ENCODE data around the gene ZFR.

Gene ZFR

GRCh38 chr5:32358611-32359010, 85.9 kb downstream of the ZFR start:
- Mint-ChIP-seq H3K4me3 (no peak overlapping the region), H3K36me3 (ENCODE audit: insufficient read depth) (peaks cover 55% of the 10 kb centered on the region), H3K27ac (no peak overlapping the region), H3K9me3 (no peaks in the 10 kb centered on the region), H3K27me3 (no peaks in the 10 kb centered on the region), H3K4me1 (ENCODE audit: low read depth in 2 of 2) (no peaks in the 10 kb centered on the region)
- ATAC-seq (replicated peaks) (no peak), DNase-seq (no peak)

DNA sequence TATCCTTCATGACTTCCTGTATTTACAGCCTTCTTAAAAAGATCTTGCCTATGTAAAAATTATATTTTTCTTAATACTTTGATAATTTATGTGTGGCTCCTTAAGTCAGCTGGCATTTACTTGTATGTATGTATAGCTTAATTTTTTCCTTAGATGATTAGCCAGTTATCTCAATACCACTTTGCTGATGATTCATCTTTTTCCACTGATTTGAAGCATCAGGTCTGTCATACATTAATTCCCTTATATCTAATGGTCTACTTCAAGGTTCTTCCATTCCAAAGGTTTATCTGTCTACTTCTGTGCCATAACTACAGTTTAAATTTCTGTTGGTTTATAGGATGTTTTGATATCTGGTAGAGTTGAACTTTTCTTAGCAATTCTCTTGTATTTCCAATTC, 86.9 kb downstream of the ZFR start:
- Mint-ChIP-seq H3K36me3 (ENCODE audit: insufficient read depth) (peaks cover 51% of the 10 kb centered on the region), H3K27ac (peak overlapping the region in 1 of 2 donors; percentile 25), H3K27me3 (no peaks in the 10 kb centered on the region), H3K4me3 (no peak overlapping the region), H3K9me3 (no peaks in the 10 kb centered on the region), H3K4me1 (ENCODE audit: low read depth in 2 of 2) (no peaks in the 10 kb centered on the region)
- DNase-seq = no peak
- ATAC-seq (replicated peaks) = no peak

- ATAC-seq (replicated peaks) (no peak), DNase-seq (no peak)
- Mint-ChIP-seq H3K27me3 (no peaks in the 10 kb centered on the region), H3K27ac (no peak overlapping the region), H3K4me3 (no peak overlapping the region), H3K36me3 (ENCODE audit: insufficient read depth) (peaks cover 37% of the 10 kb centered on the region), H3K4me1 (ENCODE audit: low read depth in 2 of 2) (no peaks in the 10 kb centered on the region), H3K9me3 (no peaks in the 10 kb centered on the region)
Measured at GRCh38 chr5:32355686-32356085, 88.9 kb downstream of the ZFR start.

GRCh38 chr5:32353420-32353819, 91.1 kb downstream of the ZFR start:
- ATAC-seq (replicated peaks) (no peak), DNase-seq (no peak)
- no peaks in the 10 kb centered on the region for H3K9me3 Mint-ChIP-seq
- peaks cover 22% of the 10 kb centered on the region for H3K36me3 Mint-ChIP-seq (ENCODE audit: insufficient read depth)
- no peaks in the 10 kb centered on the region for H3K27me3 Mint-ChIP-seq
- H3K4me1 Mint-ChIP-seq (ENCODE audit: low read depth in 2 of 2) = no peaks in the 10 kb centered on the region
- peak overlapping the region in 1 of 2 donors; percentile 44 for H3K27ac Mint-ChIP-seq
- H3K4me3 Mint-ChIP-seq = no peak overlapping the region

- Mint-ChIP-seq H3K27ac (peak overlapping the region in 1 of 2 donors; percentile 35), H3K4me1 (ENCODE audit: low read depth in 2 of 2) (no peaks in the 10 kb centered on the region), H3K36me3 (ENCODE audit: insufficient read depth) (peaks cover 17% of the 10 kb centered on the region), H3K9me3 (no peaks in the 10 kb centered on the region), H3K4me3 (no peak overlapping the region), H3K27me3 (no peaks in the 10 kb centered on the region)
- ATAC-seq (replicated peaks) (no peak), DNase-seq (no peak)
Measured at GRCh38 chr5:32352685-32353084, 91.9 kb downstream of the ZFR start.

DNA sequence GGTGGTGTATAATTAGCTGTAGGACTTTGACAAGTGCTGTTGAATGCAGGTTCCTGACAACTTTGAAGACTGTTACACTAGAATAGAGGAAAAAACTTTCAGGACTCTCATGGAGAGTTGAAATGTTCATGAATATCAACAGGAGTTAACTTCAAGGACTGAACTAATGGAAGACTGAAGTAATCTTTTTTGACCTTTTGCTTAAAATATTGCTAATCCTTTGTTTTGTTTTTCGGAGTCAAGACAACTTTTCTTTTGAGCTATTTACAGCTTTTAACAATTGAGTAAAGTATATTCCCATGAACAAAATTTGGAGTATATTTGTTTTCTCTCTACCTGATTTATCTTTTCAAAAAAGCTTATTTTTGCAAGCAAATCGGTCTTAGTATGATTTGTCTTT, 97.7 kb downstream of the ZFR start:
- no peaks in the 10 kb centered on the region for H3K4me1 Mint-ChIP-seq (ENCODE audit: low read depth in 2 of 2)
- H3K27ac Mint-ChIP-seq = no peak overlapping the region
- DNase-seq = no peak
- H3K4me3 Mint-ChIP-seq = no peak overlapping the region
- no peaks in the 10 kb centered on the region for H3K9me3 Mint-ChIP-seq
- peaks cover 12 to 13% of the 10 kb centered on the region in 2 donors for H3K27me3 Mint-ChIP-seq
- no peaks in the 10 kb centered on the region for H3K36me3 Mint-ChIP-seq (ENCODE audit: insufficient read depth)
- ATAC-seq (replicated peaks) = no peak

GRCh38 chr5:32343058-32343672, 101.4 kb downstream of the ZFR start:
- ATAC-seq (replicated peaks) (no peak), DNase-seq (no peak)
- H3K4me1 Mint-ChIP-seq (ENCODE audit: low read depth in 2 of 2) = no peaks in the 10 kb centered on the region
- H3K27me3 Mint-ChIP-seq = peaks cover 12 to 13% of the 10 kb centered on the region in 2 donors
- H3K36me3 Mint-ChIP-seq (ENCODE audit: insufficient read depth) = no peaks in the 10 kb centered on the region
- peaks cover 0 to 2% of the 10 kb centered on the region in 2 donors for H3K9me3 Mint-ChIP-seq
- no peak overlapping the region for H3K4me3 Mint-ChIP-seq
- no peak overlapping the region for H3K27ac Mint-ChIP-seq

DNA sequence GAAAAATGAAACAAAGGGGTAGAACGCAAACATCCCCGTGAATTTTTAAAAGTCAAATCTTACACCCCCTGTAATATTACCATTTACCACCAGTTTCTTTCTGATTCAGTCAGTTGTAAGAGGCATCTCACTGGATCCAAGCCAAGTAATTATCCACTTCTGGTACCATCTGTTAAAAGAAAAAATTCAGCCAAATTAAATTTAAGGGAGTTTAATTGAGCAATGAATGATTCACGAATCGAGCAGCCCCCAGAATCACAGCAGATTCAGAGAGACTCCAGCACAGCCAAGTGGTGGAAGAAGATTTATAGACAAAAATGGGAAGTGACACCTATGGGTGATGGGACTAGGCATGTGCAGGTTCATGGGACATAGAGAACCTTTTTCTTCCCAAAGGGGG, 101.9 kb downstream of the ZFR start:
- H3K27ac Mint-ChIP-seq = no peak overlapping the region
- ATAC-seq (replicated peaks) (no peak), DNase-seq (no peak)
- no peaks in the 10 kb centered on the region for H3K4me1 Mint-ChIP-seq (ENCODE audit: low read depth in 2 of 2)
- no peaks in the 10 kb centered on the region for H3K36me3 Mint-ChIP-seq (ENCODE audit: insufficient read depth)
- no peak overlapping the region for H3K4me3 Mint-ChIP-seq
- peaks cover 0 to 3% of the 10 kb centered on the region in 2 donors for H3K9me3 Mint-ChIP-seq
- peaks cover 12 to 13% of the 10 kb centered on the region in 2 donors for H3K27me3 Mint-ChIP-seq

- H3K4me1 Mint-ChIP-seq (ENCODE audit: low read depth in 2 of 2) = no peaks in the 10 kb centered on the region
- peaks cover 13 to 16% of the 10 kb centered on the region in 2 donors for H3K27me3 Mint-ChIP-seq
- H3K4me3 Mint-ChIP-seq = no peak overlapping the region
- H3K9me3 Mint-ChIP-seq = peaks cover 0 to 3% of the 10 kb centered on the region in 2 donors
- no peak overlapping the region for H3K27ac Mint-ChIP-seq
- no peaks in the 10 kb centered on the region for H3K36me3 Mint-ChIP-seq (ENCODE audit: insufficient read depth)
- ATAC-seq (replicated peaks) (no peak), DNase-seq (no peak)
Measured at GRCh38 chr5:32339878-32340277, 104.7 kb downstream of the ZFR start.

DNA sequence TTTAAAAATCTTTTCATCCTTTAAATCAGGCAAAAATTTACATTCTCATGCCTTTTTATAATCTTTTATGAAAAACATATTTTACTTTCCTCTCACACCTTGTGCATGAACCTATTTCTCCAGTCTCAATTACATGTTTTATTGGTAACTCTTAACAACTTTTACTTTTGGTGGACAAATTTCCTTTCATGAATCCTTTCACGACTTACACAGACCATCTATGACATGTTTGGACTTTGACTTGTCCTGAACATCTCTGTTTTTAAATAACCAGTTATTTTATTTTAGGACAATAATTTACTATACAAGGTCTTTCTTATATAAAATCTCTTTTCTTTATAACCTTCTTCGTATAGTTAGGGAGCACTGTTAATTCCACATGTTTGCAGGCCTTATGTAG, 105.3 kb downstream of the ZFR start:
- no peak for ATAC-seq (replicated peaks)
- Mint-ChIP-seq H3K4me1 (ENCODE audit: low read depth in 2 of 2) (no peaks in the 10 kb centered on the region), H3K36me3 (ENCODE audit: insufficient read depth) (no peaks in the 10 kb centered on the region), H3K27me3 (peaks cover 13 to 16% of the 10 kb centered on the region in 2 donors), H3K9me3 (peaks cover 0 to 3% of the 10 kb centered on the region in 2 donors), H3K27ac (no peak overlapping the region), H3K4me3 (no peak overlapping the region)
- DNase-seq = no peak

GRCh38 chr5:32332966-32333365, 111.6 kb downstream of the ZFR start:
- no peak for DNase-seq
- Mint-ChIP-seq H3K27ac (no peak overlapping the region), H3K27me3 (peaks cover 0 to 4% of the 10 kb centered on the region in 2 donors), H3K9me3 (no peaks in the 10 kb centered on the region), H3K4me3 (no peak overlapping the region), H3K4me1 (ENCODE audit: low read depth in 2 of 2) (peaks cover 0 to 4% of the 10 kb centered on the region in 2 donors), H3K36me3 (ENCODE audit: insufficient read depth) (no peaks in the 10 kb centered on the region)
- ATAC-seq (replicated peaks) = no peak

DNA sequence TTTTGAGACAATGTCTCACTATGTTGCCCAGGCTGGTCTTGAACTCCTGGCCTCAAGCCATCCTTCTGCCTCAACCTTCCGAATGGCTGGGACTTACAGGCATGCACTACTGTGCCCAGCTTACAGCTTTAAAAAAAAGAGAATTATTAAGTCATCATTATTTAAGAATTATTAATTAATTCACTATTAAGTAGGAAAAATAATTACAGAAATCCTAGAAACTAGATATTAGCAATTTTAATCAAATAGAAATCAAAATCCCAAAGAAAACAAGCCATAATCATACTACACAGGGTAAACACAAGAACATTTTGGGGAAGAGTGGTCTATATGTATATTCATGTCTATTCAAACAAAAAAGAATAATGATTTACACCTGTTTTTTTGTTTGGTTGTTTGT, 112.2 kb downstream of the ZFR start:
- H3K27ac Mint-ChIP-seq = no peak overlapping the region
- no peak for DNase-seq
- H3K9me3 Mint-ChIP-seq = no peaks in the 10 kb centered on the region
- peaks cover 0 to 4% of the 10 kb centered on the region in 2 donors for H3K4me1 Mint-ChIP-seq (ENCODE audit: low read depth in 2 of 2)
- peaks cover 0 to 4% of the 10 kb centered on the region in 2 donors for H3K27me3 Mint-ChIP-seq
- no peak for ATAC-seq (replicated peaks)
- H3K36me3 Mint-ChIP-seq (ENCODE audit: insufficient read depth) = no peaks in the 10 kb centered on the region
- H3K4me3 Mint-ChIP-seq = no peak overlapping the region

GRCh38 chr5:32331935-32332274, 112.6 kb downstream of the ZFR start:
- Mint-ChIP-seq H3K4me1 (ENCODE audit: low read depth in 2 of 2) (peaks cover 0 to 4% of the 10 kb centered on the region in 2 donors), H3K4me3 (no peak overlapping the region), H3K27me3 (peaks cover 0 to 4% of the 10 kb centered on the region in 2 donors), H3K27ac (no peak overlapping the region), H3K9me3 (no peaks in the 10 kb centered on the region), H3K36me3 (ENCODE audit: insufficient read depth) (no peaks in the 10 kb centered on the region)
- DNase-seq (no peak), ATAC-seq (replicated peaks) (no peak)

GRCh38 chr5:32331217-32331934, 113.2 kb downstream of the ZFR start:
- ATAC-seq (replicated peaks) (no peak), DNase-seq (no peak)
- Mint-ChIP-seq H3K9me3 (no peaks in the 10 kb centered on the region), H3K27ac (no peak overlapping the region), H3K4me1 (ENCODE audit: low read depth in 2 of 2) (peaks cover 0 to 4% of the 10 kb centered on the region in 2 donors), H3K4me3 (no peak overlapping the region), H3K27me3 (peaks cover 0 to 4% of the 10 kb centered on the region in 2 donors), H3K36me3 (ENCODE audit: insufficient read depth) (no peaks in the 10 kb centered on the region)
